ENCODE measurements around the gene SARDH. TPM values are rescaled to one million over a fixed set of nuclear protein-coding genes. Genes with fewer than 3 reads are reported as not detected.

Gene SARDH
- total RNA-seq, 4 donors from 2014 or later = 2.9 to 16.4 (median 5.9) TPM

GRCh38 chr9:133775951-133776905 is 38.1 kb upstream of the SARDH start:
- Histone ChIP-seq H3K4me3 (no peak overlapping the region), H3K27ac (no peak overlapping the region), H3K36me3 (peaks cover 0 to 100% (median 6%) of the 10 kb centered on the region in 3 donors), H3K4me1 (no peaks in the 10 kb centered on the region), H3K27me3 (no peaks in the 10 kb centered on the region), H3K9me3 (peaks cover 0 to 14% (median 5%) of the 10 kb centered on the region in 4 donors)
- TF ChIP-seq EP300 (IDR thresholded peaks at IDR 0.05) = no peak
- TF ChIP-seq CTCF (IDR thresholded peaks at IDR 0.05) = no peak
- no peak for TF ChIP-seq POLR2A (IDR thresholded peaks at IDR 0.05)
- 93% methylated on average over 22 to 23 of the region's 27 CpGs for WGBS, 2 donors
- DNase-seq (ENCODE audit: low spot score in 2 of 2) = no peak

- DNase-seq (ENCODE audit: low spot score in 2 of 2) = no peak
- 89 to 97% methylated on average over 2 of the region's 2 CpGs for WGBS, 2 donors
- TF ChIP-seq POLR2A (IDR thresholded peaks at IDR 0.05) (no peak), CTCF (IDR thresholded peaks at IDR 0.05) (no peak), EP300 (IDR thresholded peaks at IDR 0.05) (no peak)
- Histone ChIP-seq H3K27ac (no peak overlapping the region), H3K4me3 (no peak overlapping the region), H3K9me3 (peaks cover 0 to 14% (median 5%) of the 10 kb centered on the region in 4 donors), H3K36me3 (peaks cover 0 to 97% (median 6%) of the 10 kb centered on the region in 3 donors), H3K4me1 (no peaks in the 10 kb centered on the region), H3K27me3 (no peaks in the 10 kb centered on the region)
Observed at GRCh38 chr9:133775291-133775690, 37.1 kb upstream of the SARDH start.

GRCh38 chr9:133774799-133775198 is 36.6 kb upstream of the SARDH start:
- H3K27me3 ChIP-seq = no peaks in the 10 kb centered on the region
- H3K4me3 ChIP-seq = no peak overlapping the region
- no peak for DNase-seq (ENCODE audit: low spot score in 2 of 2)
- WGBS, 2 donors = 78 to 95% methylated on average over 16 of the region's 16 CpGs
- H3K36me3 ChIP-seq = peaks cover 0 to 97% (median 6%) of the 10 kb centered on the region in 3 donors
- no peak for TF ChIP-seq EP300 (IDR thresholded peaks at IDR 0.05)
- no peak for TF ChIP-seq CTCF (IDR thresholded peaks at IDR 0.05)
- TF ChIP-seq POLR2A (IDR thresholded peaks at IDR 0.05) = no peak
- peaks cover 0 to 14% (median 5%) of the 10 kb centered on the region in 4 donors for H3K9me3 ChIP-seq
- H3K27ac ChIP-seq = no peak overlapping the region
- H3K4me1 ChIP-seq = no peaks in the 10 kb centered on the region

DNA sequence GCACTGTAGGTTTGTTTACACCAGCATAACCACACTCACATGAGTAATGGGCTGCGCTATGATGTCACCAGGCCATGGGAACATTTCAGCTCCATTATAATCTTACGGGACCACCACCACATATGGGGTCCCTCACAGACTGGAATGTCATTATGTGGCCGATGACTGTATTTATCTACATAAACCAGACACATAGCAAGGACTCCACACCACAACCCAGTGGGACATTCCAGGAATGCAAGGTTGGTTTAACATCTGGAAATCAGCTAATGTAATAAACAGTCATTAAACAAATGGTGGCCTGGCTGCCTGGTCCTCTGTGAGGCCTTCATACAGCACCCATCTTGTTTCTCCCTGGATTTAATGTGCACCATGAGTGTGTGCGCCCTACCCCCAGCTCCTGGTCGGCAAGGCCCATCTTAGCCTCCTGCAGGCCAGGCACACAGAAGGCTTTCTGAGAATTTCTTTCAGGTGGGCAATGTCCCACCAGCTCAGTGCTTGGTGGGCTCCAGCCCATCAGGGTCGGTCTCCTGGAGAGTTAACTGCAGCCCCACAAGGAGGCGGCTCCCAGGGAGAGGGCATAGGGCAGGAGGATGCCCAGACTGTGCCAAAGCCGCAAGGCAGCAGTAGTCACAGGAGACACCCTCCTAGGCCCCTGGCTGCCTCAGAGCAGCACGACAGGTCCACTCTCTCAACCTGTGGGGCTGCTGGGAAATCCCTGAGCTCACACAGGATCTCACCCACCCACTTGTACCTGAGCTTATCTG is 35.9 kb upstream of the SARDH start:
- no peaks in the 10 kb centered on the region for H3K27me3 ChIP-seq
- no peaks in the 10 kb centered on the region for H3K4me1 ChIP-seq
- H3K27ac ChIP-seq = no peak overlapping the region
- WGBS, 2 donors = 62 to 98% methylated on average over 8 to 9 of the region's 9 CpGs
- no peak overlapping the region for H3K4me3 ChIP-seq
- peaks cover 0 to 97% (median 11%) of the 10 kb centered on the region in 3 donors for H3K36me3 ChIP-seq
- H3K9me3 ChIP-seq = peaks cover 0 to 14% (median 5%) of the 10 kb centered on the region in 4 donors
- TF ChIP-seq CTCF (IDR thresholded peaks at IDR 0.05) = no peak
- TF ChIP-seq EP300 (IDR thresholded peaks at IDR 0.05) = no peak
- no peak for TF ChIP-seq POLR2A (IDR thresholded peaks at IDR 0.05)
- DNase-seq (ENCODE audit: low spot score in 2 of 2) = no peak

Measured in tibial nerve (tissue), 4 donors.